ENCODE measurements around the gene CAMK1D.

CAMK1D gene

DNA sequence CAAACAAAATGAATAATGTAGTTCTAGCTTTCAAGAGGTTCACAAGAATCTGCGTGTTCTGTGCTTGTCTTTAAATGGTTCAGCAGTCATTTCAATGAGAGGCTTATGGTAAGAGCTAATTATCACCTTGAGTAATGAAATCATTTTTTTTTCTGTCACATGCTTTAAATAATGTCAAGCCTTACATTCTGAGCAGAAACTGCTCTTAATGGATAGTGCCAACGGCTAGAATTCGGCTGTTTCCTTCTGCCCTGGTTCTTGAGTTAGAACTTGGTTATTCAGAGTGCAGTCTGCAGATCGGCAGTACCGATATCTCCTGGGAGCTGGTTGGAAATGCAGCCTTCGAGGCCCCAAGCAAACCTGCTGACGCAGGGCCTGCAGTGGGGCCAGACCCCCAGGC is 316.2 kb downstream of the CAMK1D start:
- no peak for DNase-seq

- no peak for DNase-seq
Observed at GRCh38 chr10:12667052-12667451, 317.7 kb downstream of the CAMK1D start.

- no peak for DNase-seq
Observed at GRCh38 chr10:12668634-12669033, 319.3 kb downstream of the CAMK1D start.

DNA sequence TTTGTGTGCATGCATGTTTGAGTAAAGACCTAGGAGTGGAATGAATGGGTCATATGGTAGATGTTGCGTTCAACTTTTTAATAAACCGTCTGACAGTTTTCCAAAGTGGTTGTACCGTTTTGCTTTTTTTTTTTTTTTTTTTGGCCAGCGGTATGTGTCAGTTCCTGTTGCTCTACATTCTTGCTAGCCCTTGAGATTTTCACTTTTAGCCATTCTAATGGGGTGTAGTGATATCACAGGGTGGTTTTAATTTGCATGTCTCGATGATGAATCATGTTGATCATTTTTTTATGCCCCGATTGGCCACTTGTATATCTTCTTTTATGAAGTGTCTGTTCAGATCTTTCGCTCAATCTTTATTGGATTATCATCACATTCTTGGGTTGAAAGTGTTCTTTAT is 320.7 kb downstream of the CAMK1D start:
- DNase-seq, result no peak

DNA sequence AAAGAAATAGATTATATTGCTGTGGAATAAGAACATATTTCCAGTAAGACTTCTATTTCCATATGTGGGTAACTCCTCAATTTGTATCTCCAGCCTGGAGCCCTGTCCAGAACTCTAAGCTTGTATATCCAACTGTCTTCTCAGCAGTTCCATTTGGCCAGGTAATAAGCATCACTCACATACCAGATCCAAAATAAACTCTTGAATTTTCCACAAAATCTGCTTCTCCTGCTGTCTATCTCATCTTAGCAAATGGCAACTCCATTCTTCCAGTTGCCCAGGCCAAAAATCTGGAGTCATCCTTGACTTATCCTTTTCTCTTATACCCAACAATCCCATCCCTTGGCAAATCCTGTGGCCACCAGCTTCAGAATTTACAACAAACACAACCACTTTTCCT is 325.8 kb downstream of the CAMK1D start:
- no peak for DNase-seq

GRCh38 chr10:12679636-12680035 is 330.3 kb downstream of the CAMK1D start:
- no peak for DNase-seq

- no peak for DNase-seq
Observed at GRCh38 chr10:12681252-12681651, 331.9 kb downstream of the CAMK1D start.

GRCh38 chr10:12684784-12685183 is 335.4 kb downstream of the CAMK1D start:
- no peak for DNase-seq

DNA sequence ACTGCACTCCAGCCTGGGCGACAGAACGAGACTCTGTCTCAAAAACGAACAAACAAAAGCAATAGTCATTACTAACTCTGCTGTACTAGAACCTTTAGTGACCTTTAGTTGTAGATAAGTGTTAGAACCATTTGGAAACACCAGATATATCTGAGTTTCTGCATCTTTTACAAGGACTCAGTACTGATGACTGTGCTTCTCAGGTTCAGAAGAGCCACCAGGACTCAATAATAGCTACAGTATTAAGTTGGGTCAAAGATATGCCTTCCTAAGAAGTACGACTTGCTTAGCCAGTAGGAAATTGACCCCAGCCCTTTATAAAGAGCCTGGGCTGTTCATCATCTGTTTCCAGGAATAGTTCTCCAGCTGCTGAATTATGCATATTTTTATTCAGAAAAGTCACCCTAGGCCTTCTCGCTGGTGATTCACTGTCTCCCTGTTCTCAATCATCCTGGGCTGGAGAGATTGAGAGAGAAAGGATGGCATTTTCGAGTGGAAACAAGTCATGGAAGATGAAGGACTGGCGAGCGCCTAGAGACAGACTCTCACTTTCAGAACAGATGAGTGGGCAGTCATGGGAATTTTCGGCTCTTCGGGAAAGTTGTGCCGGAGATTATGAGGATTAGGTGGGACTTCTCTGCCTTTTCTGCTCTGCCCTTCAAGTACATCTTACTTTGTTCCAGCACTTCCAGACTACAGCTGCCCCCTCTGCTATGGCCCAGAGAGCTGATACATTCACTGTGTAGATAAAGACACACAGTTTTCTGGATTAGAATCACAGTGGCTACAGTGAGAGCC is 336.1 kb downstream of the CAMK1D start:
- no peak for DNase-seq

DNA sequence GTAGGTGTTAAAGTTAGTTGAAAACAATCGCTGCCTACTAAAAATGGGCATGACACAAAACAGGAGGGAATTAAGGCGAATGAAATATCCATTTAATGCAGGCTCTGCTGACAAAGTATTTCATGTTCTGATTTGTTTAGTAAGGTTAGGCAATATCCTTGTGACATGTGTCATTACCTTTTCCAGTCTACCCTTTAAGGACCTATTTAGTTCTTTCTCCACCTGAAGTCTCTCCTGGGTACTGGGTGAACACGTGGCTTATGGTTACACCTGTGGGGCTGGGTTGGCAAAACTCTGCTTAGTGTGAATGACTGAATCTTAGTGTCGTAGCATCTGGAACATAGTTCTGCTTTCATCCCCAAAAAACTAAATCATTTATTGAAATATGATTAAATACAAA is 338.6 kb downstream of the CAMK1D start:
- no peak for DNase-seq

GRCh38 chr10:12689893-12690292 is 340.5 kb downstream of the CAMK1D start:
- no peak for DNase-seq

- DNase-seq, result no peak
Observed at GRCh38 chr10:12690525-12691126, 341.3 kb downstream of the CAMK1D start.

DNA sequence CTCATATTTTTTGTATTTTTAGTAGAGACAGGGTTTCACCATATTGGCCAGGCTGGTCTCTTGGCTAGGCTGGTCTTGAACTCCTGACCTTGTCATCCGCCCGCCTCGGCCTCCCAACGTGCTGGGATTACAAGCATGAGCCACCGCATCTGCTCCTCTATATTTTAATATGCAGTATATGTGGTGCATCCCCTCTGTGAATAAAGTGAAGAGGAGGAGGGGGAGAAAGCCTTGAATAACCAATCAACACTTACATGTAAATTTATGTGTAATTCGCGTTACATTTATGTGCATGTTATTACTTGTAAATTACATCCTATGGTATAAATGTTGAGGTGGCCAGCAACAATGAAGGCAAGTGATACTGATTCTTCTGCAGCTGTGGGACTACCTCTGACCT is 342.2 kb downstream of the CAMK1D start:
- no peak for DNase-seq

GRCh38 chr10:12697764-12698163 is 348.4 kb downstream of the CAMK1D start:
- no peak for DNase-seq

DNA sequence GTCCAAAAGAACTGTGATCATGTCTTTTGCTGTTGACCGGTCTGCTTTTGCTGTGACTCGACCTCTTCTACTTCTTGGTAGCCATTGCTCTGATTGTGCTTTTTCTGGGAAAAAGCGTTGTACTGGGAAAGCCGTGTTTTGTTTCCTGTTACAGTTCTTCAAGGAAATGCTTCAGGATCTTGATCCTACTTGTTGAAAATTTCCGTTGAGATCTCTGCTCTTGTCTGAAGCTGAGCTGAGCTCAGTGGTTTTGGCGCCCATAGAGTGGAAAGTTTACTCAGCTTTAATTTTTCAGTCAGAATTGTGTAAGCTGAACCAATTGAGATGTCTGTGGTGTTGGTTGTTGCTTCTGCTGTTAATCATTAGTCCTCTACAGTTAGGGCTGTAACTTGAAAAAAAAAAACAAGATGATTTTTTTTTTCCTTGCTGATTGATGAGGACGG is 349.9 kb downstream of the CAMK1D start:
- no peak for DNase-seq

- no peak for DNase-seq
Observed at GRCh38 chr10:12699781-12700556, 350.6 kb downstream of the CAMK1D start.

GRCh38 chr10:12700557-12700874 is 351.2 kb downstream of the CAMK1D start:
- DNase-seq, result no peak

- DNase-seq, result no peak
Observed at GRCh38 chr10:12701696-12702095, 352.3 kb downstream of the CAMK1D start.

DNA sequence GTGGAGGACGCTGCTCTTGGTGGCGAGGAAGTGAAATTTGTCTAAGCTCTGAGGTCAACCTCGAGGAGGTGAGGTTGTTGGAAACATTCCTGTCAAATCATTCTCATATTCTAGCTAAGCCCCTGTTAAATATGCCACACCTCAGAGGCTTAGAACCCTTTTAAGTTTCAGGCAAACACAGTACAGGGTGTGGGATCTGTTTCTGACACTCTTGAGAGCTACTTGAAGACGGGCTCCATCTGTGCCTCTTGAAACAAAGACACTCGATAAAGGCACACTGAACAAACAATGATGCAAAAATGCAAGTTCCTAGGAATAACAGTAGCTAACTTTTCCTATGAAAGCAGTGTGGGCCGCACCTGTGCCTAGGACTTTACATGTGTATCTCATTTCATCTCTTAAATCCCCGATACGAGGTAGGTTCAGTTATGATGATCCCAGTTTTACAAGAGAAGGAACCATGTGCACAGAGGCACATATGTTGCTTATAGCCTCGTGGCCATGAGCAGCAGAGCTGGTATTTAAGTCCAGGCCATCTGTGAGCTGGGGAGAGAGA is 352.9 kb downstream of the CAMK1D start:
- DNase-seq, result no peak

GRCh38 chr10:12703126-12703525 is 353.8 kb downstream of the CAMK1D start:
- no peak for DNase-seq

DNA sequence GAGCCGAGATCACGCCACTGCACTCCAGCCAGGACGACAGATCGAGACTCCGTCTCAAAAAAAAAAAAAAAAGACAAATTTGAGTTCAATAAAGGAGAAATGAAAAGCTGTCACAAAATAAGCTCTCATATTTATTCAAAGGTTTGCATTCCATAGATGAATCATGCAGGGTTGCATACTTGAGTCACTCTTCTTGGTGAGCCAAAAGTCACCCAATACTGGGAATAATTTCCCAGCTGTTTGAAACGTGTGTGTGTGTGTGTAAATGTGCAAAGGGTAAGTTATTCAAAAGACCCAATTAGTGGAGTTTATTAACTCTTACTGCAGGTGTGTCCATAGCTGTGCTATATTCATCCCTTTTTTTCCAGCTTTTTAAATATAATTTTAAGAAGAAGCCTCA is 354.5 kb downstream of the CAMK1D start:
- no peak for DNase-seq

- no peak for DNase-seq
Observed at GRCh38 chr10:12704488-12704887, 355.1 kb downstream of the CAMK1D start.

DNA sequence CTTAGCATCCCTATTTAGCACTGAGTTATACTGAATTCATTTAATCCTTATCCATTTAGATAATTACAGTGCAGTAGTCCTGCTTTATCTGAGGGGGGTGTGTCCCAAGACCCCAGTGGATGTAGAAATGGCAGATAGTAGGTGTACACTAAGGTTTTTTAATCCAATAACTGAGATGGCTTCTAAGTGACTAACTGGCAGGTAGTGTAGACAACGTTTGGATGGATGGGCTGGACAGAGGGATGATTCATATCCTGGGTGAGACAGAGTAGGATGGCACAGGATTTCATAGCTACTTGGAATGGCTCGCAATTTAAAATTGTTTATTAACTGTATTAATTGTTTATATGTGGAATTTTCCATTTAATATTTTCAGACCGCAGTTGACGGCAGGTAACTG is 356.6 kb downstream of the CAMK1D start:
- no peak for DNase-seq

All from NCI-H1048 (cell line).